Peyer's patch (tissue), 4 donors: Measurements from ENCODE around the gene TYRP1.

Experiments used
- CTCF ChIP-seq, 6 experiments: fragments of 450-650 bp in 4 of 6; fragments of 200-600 bp in 2 of 6; sonication (generic) in 1 of 6; IDR thresholded peaks; one replicate each; pipeline ENCODE4 v1.5.1; 2017 to 2019; ENCODE audit warnings: antibody characterized with exemption in 6 of 6, mild to moderate bottlenecking in 3 of 6, moderate library complexity in 1 of 6
- POLR2A ChIP-seq, 2 donors: fragments of 450-650 bp; IDR thresholded peaks; one replicate each; pipeline ENCODE4 v1.5.1; 2017; ENCODE audit warnings: antibody characterized with exemption in 2 of 2, mild to moderate bottlenecking in 2 of 2, moderate library complexity in 2 of 2

DNA sequence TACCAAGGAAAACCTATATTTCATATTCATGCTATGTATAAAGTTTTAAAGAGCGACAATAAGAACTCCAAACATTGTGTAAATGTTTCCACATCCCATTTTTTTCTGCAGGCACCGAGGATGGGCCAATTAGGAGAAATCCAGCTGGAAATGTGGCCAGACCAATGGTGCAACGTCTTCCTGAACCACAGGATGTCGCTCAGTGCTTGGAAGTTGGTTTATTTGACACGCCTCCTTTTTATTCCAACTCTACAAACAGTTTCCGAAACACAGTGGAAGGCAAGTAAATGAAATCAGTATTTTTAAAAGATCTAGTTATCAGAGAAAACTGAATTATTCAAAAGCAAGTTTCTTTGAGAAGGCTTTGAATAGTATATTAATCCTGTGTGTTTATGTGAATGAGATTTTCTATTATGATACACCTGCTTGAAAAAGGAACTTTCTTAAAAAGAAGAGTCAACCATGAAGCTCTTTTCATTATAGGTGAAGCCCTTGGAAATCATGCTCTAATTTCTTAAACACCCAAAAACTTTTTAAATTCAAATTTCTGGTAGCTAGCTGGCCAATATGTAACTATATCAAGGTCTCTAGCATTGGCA, 9.1 kb downstream of the TYRP1 start:
- TF ChIP-seq CTCF (IDR thresholded peaks at IDR 0.05): peak in 4 of 6 experiments; percentile 18 to 64 (median 58)
- no peak for TF ChIP-seq POLR2A (IDR thresholded peaks at IDR 0.05)
